Measurements from ENCODE around the gene PTPRJ.

Gene PTPRJ

GRCh38 chr11:48110509-48110766 lies 130.1 kb downstream of the PTPRJ start:
- TF ChIP-seq, protein P1, sequence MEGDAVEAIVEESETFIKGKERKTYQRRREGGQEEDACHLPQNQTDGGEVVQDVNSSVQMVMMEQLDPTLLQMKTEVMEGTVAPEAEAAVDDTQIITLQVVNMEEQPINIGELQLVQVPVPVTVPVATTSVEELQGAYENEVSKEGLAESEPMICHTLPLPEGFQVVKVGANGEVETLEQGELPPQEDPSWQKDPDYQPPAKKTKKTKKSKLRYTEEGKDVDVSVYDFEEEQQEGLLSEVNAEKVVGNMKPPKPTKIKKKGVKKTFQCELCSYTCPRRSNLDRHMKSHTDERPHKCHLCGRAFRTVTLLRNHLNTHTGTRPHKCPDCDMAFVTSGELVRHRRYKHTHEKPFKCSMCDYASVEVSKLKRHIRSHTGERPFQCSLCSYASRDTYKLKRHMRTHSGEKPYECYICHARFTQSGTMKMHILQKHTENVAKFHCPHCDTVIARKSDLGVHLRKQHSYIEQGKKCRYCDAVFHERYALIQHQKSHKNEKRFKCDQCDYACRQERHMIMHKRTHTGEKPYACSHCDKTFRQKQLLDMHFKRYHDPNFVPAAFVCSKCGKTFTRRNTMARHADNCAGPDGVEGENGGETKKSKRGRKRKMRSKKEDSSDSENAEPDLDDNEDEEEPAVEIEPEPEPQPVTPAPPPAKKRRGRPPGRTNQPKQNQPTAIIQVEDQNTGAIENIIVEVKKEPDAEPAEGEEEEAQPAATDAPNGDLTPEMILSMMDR (IDR thresholded peaks at IDR 0.05; ENCODE audit: insufficient read depth, missing control alignments), result no peak
- no peak for DNase-seq (ENCODE audit: insufficient read length, low spot score)
- no peak for FAIRE-seq

DNA sequence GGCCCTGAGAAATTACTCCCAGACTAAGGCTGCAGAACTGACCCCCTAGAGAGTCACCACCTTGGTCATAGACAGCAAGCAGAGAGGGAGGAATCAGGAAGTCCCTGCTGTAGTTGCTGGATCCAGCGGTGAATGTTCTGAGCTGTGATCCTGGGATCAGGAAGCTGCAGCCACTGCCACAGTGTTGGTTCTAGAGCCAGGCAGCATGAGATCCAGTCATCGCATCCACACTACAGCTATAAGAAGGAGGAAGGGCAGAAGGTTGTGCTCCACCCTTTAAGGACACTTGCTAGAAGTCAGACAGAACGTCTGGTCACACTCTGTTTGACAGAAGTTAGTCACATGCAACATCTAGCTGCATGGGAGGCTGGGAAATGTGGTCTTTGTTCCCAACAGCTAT lies 131.5 kb downstream of the PTPRJ start:
- FAIRE-seq (no peak), DNase-seq (ENCODE audit: insufficient read length, low spot score) (no peak)
- TF ChIP-seq, protein P1 (IDR thresholded peaks at IDR 0.05; ENCODE audit: insufficient read depth, missing control alignments), result no peak

- no peak for FAIRE-seq
- DNase-seq (ENCODE audit: insufficient read length, low spot score), result no peak
- TF ChIP-seq, protein P1 (IDR thresholded peaks at IDR 0.05; ENCODE audit: insufficient read depth, missing control alignments), result no peak
These were observed 134.4 kb downstream of the PTPRJ start for GRCh38 chr11:48114740-48115139.

- DNase-seq (ENCODE audit: insufficient read length, low spot score) (no peak), FAIRE-seq (no peak)
- TF ChIP-seq, protein P1 (IDR thresholded peaks at IDR 0.05; ENCODE audit: insufficient read depth, missing control alignments), result peak; percentile 2
These were observed 136.3 kb downstream of the PTPRJ start for GRCh38 chr11:48116437-48117228.

DNA sequence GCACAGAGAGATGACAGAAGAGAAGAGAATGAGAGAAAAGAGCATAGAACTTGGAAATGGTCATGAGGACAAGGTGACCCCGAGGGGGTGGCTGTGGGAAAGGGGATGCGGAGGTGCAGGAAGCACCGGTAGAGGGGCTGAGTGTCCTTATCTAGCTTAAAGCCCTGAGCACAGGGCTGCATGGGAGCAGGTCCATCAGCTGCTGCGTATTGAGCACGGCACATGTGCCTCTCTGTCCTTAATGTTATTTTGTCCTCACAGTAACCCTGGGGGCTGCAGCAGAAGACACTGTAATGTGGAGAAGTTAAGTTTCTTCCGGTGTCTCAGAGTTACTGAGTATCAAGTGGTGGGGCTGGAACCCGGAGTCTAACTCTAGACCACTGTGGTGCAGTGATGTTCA lies 141.9 kb downstream of the PTPRJ start:
- DNase-seq (ENCODE audit: insufficient read length, low spot score), result no peak
- TF ChIP-seq, protein P1 (IDR thresholded peaks at IDR 0.05; ENCODE audit: insufficient read depth, missing control alignments), result no peak
- FAIRE-seq, result no peak

GRCh38 chr11:48122656-48123055 lies 142.3 kb downstream of the PTPRJ start:
- TF ChIP-seq, protein P1 (IDR thresholded peaks at IDR 0.05; ENCODE audit: insufficient read depth, missing control alignments), result no peak
- no peak for FAIRE-seq

DNA sequence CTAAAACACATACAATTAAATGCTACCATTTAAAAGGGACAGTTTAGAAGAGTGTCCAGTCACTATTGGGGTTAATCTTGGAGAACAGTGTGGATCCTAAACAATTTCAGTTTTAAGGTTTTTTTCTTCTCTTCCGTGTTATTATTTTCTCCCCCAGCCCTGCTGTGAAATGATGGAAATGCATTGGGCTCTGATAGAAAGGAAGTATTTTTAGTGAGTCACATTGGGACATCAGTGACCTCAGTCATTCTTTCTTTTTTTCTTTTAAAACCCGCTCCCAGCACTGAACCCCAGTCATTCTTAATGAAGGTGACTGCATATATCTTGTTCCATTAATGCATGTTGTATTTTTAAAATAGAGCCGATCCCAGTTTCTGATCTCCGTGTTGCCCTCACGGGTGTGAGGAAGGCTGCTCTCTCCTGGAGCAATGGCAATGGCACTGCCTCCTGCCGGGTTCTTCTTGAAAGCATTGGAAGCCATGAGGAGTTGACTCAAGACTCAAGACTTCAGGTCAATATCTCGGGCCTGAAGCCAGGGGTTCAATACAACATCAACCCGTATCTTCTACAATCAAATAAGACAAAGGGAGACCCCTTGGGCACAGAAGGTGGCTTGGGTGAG lies 143.0 kb downstream of the PTPRJ start:
- TF ChIP-seq, protein P1 (IDR thresholded peaks at IDR 0.05; ENCODE audit: insufficient read depth, missing control alignments), result no peak
- DNase-seq (ENCODE audit: insufficient read length, low spot score) (no peak), FAIRE-seq (no peak)

More at GRCh38 chr11:48122656-48123055, 142.3 kb downstream of the PTPRJ start:
- no peak for DNase-seq (ENCODE audit: insufficient read length, low spot score)
